Stimulated activated effector memory CD8-positive, alpha-beta T cell treated with anti-CD3 and anti-CD28 coated beads, Interleukin-12 subunit alpha, Interleukin-12 subunit beta, amount 100 ng/mL, for 72 hours (primary cell): ENCODE data around the gene ETV3L.

Experiments
- ATAC-seq: fragments of 150-1000 bp; cut with Tn5 transposase; 2 replicates; pipeline ENCODE4 v1.10.0; 2021
- DNase-seq, 2 donors: peaks; one replicate each; pipeline ENCODE4 v3.0.0; 2021 to 2022; ENCODE audit warnings: low spot score in 2 of 2
- H3K27ac Mint-ChIP-seq: one replicate; pipeline ENCODE4 v1.8.0; 2022; ENCODE audit warnings: mild to moderate bottlenecking, mixed read lengths
- H3K36me3 Mint-ChIP-seq: one replicate; pipeline ENCODE4 v1.8.0; 2022; ENCODE audit warnings: mild to moderate bottlenecking, mixed read lengths
- H3K4me1 Mint-ChIP-seq: one replicate; pipeline ENCODE4 v1.8.0; 2022; ENCODE audit warnings: mixed read lengths
- H3K4me3 Mint-ChIP-seq: one replicate; pipeline ENCODE4 v1.8.0; 2022; ENCODE audit warnings: mild to moderate bottlenecking, mixed read lengths
- H3K9me3 Mint-ChIP-seq: one replicate; pipeline ENCODE4 v1.8.0; 2022; ENCODE audit warnings: mixed read lengths

Gene ETV3L

DNA sequence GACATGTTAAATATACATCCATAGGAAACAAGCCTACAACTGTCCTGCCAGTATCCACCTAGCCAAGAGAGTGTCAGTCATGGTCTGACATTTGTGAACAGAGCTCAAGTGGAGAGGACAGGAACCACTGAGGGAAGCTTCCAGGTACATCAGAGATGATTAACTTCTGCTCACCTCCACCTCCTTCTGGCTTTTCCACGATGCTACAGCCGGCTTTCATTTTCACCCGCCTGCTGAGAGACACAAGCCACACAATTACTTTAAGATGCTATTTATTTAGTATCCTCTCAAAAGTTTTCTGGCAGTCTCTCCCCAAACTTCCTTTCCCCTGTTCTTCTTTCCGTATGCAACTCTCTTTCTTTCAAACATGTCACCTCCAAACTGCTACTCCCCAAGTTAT lies 36.5 kb upstream of the ETV3L start:
- Mint-ChIP-seq H3K4me1 (peaks cover 85% of the 10 kb centered on the region), H3K36me3 (peaks cover 66% of the 10 kb centered on the region), H3K4me3 (peak overlapping the region; percentile 98), H3K27ac (peak overlapping the region; percentile 96), H3K9me3 (no peaks in the 10 kb centered on the region)
- DNase-seq, result no peak
- no peak for ATAC-seq

DNA sequence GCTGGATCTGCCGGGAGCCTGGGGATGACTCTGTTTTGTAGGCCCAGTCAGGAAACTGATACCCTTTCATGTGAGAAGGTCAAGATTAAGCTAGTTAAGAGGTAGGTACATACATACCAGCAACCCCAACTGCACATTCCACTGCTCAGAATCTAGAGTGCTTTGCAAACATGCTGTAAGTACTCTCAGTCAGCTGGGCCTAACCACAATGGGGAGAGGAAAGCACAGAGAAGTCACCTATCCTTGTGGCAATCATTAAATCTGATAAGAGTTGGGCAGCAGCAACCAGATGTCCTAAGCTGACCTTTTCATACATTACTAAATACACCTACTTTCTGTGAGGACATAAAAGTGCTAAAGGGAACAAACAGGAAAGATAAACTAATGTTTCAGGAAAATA lies 36.0 kb upstream of the ETV3L start:
- Mint-ChIP-seq H3K4me3 (peak overlapping the region; percentile 98), H3K4me1 (peaks cover 80% of the 10 kb centered on the region), H3K36me3 (peaks cover 70% of the 10 kb centered on the region), H3K9me3 (no peaks in the 10 kb centered on the region), H3K27ac (peak overlapping the region; percentile 96)
- DNase-seq, result no peak
- ATAC-seq, result no peak

DNA sequence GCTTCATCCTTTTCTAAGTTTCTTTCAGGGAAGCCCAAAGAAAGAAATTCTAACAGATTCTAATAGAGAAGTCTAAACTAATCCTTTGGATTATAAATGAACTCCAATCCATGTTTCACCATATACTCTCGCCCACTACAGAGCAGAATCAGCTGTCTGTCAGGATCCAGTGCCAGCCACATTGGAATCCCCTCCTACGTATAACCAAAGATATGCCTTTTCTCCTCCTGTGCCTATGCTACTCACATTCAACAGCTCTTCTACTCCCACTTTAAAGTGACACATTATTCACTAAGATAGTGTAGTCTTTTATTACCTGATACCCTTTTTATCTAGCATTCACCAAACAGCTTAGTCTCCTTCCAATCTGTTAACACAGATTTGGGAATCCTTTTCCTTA lies 35.5 kb upstream of the ETV3L start:
- Mint-ChIP-seq H3K27ac (peak overlapping the region; percentile 96), H3K9me3 (no peaks in the 10 kb centered on the region), H3K36me3 (peaks cover 76% of the 10 kb centered on the region), H3K4me1 (peaks cover 74% of the 10 kb centered on the region), H3K4me3 (peak overlapping the region; percentile 98)
- DNase-seq, result no peak
- no peak for ATAC-seq

DNA sequence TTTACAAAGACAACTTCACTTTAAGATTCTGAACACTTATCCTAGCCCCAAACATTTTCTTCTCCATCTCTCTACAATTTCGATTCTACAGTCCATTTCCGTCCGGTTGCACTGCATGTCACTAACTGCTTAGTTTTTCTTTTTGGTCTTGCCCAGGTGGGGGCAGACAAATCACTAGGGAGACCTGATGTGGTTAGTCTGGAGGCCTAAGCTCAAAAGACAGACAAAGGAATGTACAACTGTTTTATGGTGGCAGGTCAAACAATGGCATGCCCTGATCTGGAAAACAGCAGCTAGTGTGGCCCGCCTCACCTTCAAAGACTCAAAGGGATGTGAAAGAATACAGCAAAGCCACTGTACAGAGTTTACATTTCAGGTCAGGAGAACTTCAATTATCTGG lies 34.8 kb upstream of the ETV3L start:
- peak overlapping the region; percentile 31 for H3K4me3 Mint-ChIP-seq
- no peak for ATAC-seq
- DNase-seq, result no peak
- no peaks in the 10 kb centered on the region for H3K9me3 Mint-ChIP-seq
- peaks cover 82% of the 10 kb centered on the region for H3K36me3 Mint-ChIP-seq
- H3K4me1 Mint-ChIP-seq, result peaks cover 68% of the 10 kb centered on the region
- peak overlapping the region; percentile 21 for H3K27ac Mint-ChIP-seq

DNA sequence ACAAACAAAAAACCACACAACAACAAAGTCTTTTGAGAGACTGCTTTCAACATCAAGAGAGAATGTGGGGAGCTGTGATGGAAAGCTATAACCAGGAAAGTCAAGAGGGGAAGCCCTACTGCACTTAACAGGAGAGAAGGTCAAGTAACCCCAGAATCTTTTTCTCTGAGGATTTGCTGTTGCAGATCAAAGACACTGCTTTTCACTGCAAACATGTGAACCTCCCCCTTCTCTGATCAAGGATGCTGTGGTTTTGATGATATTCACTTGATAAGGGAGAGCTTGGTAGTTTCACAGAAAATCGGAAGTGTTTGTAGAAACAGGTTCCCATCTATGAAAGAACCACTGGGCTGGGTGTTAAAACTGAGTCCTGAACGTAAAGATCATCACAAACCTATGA lies 33.8 kb upstream of the ETV3L start:
- Mint-ChIP-seq H3K36me3 (peaks cover 93% of the 10 kb centered on the region), H3K27ac (peak overlapping the region; percentile 21), H3K4me3 (peak overlapping the region; percentile 31), H3K4me1 (peaks cover 60% of the 10 kb centered on the region), H3K9me3 (no peaks in the 10 kb centered on the region)
- ATAC-seq, result no peak
- DNase-seq, result no peak

DNA sequence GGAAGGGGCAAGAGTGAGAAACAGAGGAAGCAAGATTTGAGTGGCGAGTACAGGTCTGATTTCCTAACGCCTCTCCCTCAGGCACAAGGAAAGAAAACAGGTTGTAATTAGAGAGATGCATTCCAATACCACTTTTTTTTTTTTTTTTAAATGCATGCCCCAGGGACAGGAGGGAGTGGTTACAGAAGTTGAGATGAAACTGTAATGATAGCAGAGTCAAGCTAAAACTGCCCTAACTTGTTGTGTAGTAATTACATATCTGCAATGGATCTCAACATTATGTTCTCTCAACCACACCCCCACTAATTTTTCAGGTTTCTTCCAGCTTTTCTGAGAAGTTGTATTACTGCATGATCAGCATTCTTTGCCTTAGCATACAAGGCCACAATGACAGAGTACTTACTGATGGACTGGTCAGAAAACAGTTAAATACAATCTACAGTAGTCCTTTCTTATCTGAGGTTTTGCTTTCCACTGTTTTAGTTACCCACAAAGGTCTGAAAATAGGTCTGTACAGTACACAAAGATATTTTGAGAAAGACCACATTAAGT lies 33.1 kb upstream of the ETV3L start:
- peak overlapping the region; percentile 31 for H3K4me3 Mint-ChIP-seq
- H3K36me3 Mint-ChIP-seq, result peaks cover 100% of the 10 kb centered on the region
- peak overlapping the region; percentile 21 for H3K27ac Mint-ChIP-seq
- DNase-seq (no peak), ATAC-seq (no peak)
- H3K4me1 Mint-ChIP-seq, result peaks cover 58% of the 10 kb centered on the region
- H3K9me3 Mint-ChIP-seq, result no peaks in the 10 kb centered on the region

DNA sequence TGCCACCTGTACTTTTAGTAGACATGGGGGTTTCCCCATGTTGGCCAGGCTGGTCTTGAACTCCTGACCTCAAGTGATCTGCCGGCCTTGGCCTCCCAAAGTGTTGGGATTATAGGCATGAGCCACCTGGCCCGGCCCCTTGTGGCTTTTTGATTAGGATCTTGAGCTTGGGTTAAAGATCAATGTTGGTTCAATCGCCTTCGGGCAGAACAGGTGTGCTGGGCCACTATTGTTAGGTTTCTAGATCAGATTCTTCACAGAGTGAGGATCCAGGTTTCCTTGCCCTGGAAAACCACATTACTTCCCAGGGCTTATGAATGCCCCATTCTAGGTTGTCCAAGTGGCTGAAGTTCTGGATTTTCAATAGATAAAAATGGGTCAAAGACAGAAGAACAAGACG lies 32.5 kb upstream of the ETV3L start:
- no peaks in the 10 kb centered on the region for H3K9me3 Mint-ChIP-seq
- no peak overlapping the region for H3K27ac Mint-ChIP-seq
- ATAC-seq, result no peak

DNA sequence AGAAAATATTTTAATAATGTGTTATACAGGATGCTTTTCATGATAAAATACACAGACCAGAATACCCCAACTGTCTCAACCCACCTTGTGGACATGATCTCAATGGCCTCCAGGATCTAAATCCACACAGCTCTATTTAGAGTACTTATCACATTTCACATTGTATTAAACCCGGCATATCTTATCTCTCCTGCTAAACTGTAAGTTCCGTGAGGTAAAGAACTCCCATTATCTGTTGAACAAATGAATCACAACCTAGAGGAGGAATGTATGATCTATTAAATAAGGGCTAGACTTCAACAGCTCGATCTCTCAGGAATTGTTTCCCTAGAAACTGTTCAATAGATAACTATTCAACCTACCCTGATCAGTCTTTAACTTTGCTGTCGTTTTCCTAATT lies 31.7 kb upstream of the ETV3L start:
- Mint-ChIP-seq H3K9me3 (no peaks in the 10 kb centered on the region), H3K36me3 (peaks cover 100% of the 10 kb centered on the region), H3K4me1 (peaks cover 43% of the 10 kb centered on the region), H3K27ac (no peak overlapping the region), H3K4me3 (no peak overlapping the region)
- ATAC-seq (no peak), DNase-seq (no peak)

More for the DNA sequence above, 32.5 kb upstream of the ETV3L start:
- H3K36me3 Mint-ChIP-seq, result peaks cover 100% of the 10 kb centered on the region
- DNase-seq, result no peak
- H3K4me3 Mint-ChIP-seq, result no peak overlapping the region
- H3K4me1 Mint-ChIP-seq, result peaks cover 52% of the 10 kb centered on the region

DNA sequence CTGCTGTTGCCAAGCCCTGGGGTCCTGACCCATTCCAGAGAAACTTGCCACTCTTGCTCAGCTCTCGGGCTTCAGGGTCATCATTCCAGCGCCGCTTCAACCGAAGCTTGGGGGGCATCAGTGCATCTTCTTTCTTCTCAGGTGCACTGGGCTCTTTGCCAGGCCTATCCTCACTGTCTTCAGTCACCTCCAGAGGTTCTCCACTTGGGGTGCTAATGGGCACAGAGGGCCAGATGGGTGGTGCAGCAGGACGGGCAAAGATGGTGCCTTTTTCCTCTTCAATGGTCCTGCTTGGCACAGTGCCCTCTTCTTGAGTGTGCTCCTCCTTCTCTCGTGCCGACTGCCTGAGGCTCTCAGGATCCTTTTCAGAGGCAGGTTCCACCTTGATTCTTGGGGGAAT lies 25.2 kb upstream of the ETV3L start:
- no peak for ATAC-seq

DNA sequence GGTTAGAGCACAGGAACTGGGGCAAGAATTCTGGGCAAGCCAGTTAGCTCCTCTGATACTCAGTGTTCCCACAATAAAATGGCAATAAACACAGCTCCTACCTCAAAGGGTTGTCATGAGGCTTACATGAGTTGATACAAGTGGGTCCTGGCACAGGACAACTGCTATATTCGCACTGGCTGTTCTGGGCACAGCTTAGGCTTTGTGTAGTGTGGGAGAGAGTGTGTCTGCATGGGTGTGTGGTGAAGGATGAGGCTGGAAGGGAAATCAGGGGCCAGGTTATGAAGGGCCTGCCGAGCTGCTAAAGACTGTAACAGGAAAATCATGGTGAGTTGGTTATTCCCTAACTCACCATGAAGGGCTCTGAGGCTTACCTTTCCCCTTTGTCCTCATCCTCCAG lies 19.8 kb upstream of the ETV3L start:
- Mint-ChIP-seq H3K27ac (no peak overlapping the region), H3K36me3 (peaks cover 39% of the 10 kb centered on the region), H3K4me1 (peaks cover 23% of the 10 kb centered on the region), H3K9me3 (no peaks in the 10 kb centered on the region), H3K4me3 (no peak overlapping the region)
- no peak for ATAC-seq
- no peak for DNase-seq

More for the DNA sequence above, 25.2 kb upstream of the ETV3L start:
- Mint-ChIP-seq H3K27ac (peak overlapping the region; percentile 75), H3K4me1 (peaks cover 35% of the 10 kb centered on the region), H3K4me3 (no peak overlapping the region), H3K9me3 (no peaks in the 10 kb centered on the region), H3K36me3 (peaks cover 93% of the 10 kb centered on the region)
- DNase-seq, result no peak

DNA sequence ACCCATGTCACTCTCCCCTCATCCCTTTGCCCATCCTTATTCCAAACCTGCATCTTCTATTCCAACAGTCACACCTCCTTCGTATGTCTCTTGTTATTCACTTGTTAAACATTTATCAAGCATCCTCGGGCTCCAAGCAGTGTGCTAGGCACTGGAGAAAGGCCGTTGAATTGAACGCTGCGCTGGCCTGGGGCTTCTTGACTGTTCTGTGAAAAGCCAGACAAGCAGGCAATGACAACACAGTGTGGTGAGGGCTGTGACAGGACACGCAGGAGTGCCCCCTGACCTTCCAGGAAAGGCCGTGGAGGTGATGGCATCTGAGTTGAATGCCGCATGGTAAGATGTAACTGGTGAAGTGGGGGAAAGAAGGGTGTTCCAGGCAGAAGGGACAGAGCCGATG lies 19.4 kb upstream of the ETV3L start:
- peak overlapping the region; percentile 43 for H3K27ac Mint-ChIP-seq
- ATAC-seq (no peak), DNase-seq (no peak)
- peaks cover 34% of the 10 kb centered on the region for H3K36me3 Mint-ChIP-seq
- H3K4me1 Mint-ChIP-seq, result peaks cover 19% of the 10 kb centered on the region
- no peaks in the 10 kb centered on the region for H3K9me3 Mint-ChIP-seq
- H3K4me3 Mint-ChIP-seq, result no peak overlapping the region

DNA sequence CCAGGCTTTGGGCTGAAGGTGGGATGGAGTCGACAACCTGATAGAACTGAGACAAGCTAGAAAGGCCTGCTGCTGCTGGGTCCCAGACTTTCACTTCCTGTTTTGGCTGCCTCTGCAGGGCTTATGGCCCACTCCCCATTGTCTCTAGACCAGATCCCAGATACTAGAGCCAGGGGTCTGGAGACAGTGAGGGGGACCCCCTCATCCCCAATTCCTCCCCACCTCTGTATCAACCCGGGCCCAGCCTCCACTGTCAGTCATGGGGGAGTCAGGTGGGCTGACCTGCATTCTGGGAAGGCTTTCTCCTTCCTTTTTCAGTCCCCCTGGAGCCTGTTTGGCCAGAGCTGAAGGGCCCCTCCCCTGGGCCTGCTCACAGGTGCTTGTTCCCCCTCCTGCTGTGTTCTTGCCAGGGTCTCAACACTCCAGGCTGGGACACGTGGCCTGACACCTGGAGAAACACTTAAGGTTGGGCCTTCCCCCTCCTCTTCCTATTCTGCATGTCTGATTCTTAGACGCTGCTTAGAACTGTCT lies 18.0 kb upstream of the ETV3L start:
- no peak overlapping the region for H3K27ac Mint-ChIP-seq
- H3K36me3 Mint-ChIP-seq, result peaks cover 20% of the 10 kb centered on the region
- H3K4me3 Mint-ChIP-seq, result no peak overlapping the region
- ATAC-seq (peak; percentile 37), DNase-seq (no peak)
- peaks cover 10% of the 10 kb centered on the region for H3K4me1 Mint-ChIP-seq
- no peaks in the 10 kb centered on the region for H3K9me3 Mint-ChIP-seq

DNA sequence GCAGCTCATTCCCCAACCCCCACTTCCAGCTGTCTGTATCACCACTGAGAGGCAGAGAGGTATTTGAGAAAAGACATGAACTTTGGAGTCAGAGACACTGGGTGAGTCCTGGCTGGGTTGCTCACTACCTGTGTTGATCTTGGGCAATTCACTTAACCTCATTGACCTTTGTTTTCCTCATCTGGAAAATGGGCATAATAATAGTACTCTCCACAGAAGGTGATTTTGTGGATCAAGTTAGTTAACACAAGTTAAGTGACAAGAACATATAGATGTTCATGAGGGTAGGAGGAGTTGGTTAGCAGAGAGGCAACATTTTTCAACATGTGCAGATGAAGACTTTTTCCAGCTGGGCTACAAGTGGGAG lies 17.1 kb upstream of the ETV3L start:
- H3K4me3 Mint-ChIP-seq, result no peak overlapping the region
- H3K36me3 Mint-ChIP-seq, result peaks cover 12% of the 10 kb centered on the region
- ATAC-seq, result no peak
- H3K9me3 Mint-ChIP-seq, result no peaks in the 10 kb centered on the region
- no peak for DNase-seq
- H3K27ac Mint-ChIP-seq, result peak overlapping the region; percentile 15
- peaks cover 13% of the 10 kb centered on the region for H3K4me1 Mint-ChIP-seq

DNA sequence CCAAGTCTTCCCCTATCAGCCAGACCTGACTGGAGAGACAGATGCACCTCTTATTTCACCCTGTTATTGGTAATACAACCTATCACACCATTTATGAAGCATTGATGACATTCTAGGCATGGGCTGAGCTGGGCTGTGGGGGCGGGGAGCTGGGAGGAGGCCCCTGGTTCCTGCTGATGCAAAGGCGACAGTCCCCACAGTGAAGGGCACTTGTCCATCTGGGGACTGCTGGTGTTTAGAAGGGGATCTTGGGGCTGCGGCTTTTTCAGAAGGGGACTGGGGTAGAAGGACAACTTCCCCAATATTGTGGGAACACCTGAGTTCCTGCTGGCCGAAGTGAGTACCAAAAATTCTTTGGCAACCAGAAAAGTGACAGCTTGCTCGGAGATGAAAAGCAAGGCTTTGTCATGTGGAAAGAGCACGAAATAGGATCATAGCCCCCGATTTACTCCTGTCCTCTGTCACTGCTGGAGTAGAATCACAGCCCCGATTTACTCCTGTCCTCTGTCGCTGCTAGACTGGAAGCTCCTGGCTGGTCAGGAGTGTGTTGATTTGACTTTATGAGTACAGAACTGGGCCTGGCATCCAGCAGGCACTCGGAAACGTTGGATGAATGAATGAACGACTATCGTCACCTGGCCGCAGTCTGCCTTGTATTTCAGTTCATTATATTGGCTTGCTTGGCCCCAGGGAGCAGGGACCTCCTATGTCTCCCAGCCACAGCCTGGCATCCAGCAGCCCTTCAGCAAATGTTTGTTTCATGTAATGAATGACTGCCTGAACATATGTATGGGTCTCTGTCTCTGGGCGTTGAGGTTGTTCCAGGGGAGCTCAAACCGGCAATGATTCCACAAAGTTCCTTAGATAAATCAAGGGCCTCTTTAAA lies 16.5 kb upstream of the ETV3L start:
- Mint-ChIP-seq H3K27ac (peak overlapping the region; percentile 15), H3K36me3 (peaks cover 5% of the 10 kb centered on the region), H3K4me1 (peaks cover 19% of the 10 kb centered on the region), H3K4me3 (no peak overlapping the region), H3K9me3 (no peaks in the 10 kb centered on the region)
- ATAC-seq (no peak), DNase-seq (no peak)

DNA sequence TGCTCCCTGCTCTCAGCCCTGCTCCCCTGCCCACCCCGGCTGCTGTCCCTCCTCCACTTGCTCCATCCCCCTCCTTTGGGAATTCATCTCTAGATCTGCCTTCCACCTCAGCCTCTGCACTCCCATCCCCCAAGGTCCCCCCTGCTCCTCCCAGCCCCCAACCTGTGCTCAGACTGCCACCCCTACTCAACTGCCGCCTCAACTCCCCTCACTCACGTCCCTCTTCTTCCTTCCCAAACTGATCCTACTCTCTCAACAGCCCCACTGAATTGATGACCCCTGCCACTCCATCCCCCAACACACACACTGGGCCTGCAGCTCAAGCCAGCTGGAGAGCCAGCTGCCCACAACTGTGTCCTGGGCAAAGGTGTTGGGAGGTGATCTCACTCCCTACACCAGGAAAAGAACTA lies 15.8 kb upstream of the ETV3L start:
- H3K9me3 Mint-ChIP-seq, result no peaks in the 10 kb centered on the region
- H3K4me1 Mint-ChIP-seq, result peaks cover 20% of the 10 kb centered on the region
- no peaks in the 10 kb centered on the region for H3K36me3 Mint-ChIP-seq
- no peak for DNase-seq
- H3K27ac Mint-ChIP-seq, result no peak overlapping the region
- H3K4me3 Mint-ChIP-seq, result no peak overlapping the region
- no peak for ATAC-seq
